GM18498 (cell line): ENCODE data around the gene PRCC.

Experiments
- ATAC-seq: cut with Tn5 transposase; IDR thresholded peaks from one replicate; pipeline ENCODE4 v1.9.1; 2021; ENCODE audit warnings: mild to moderate bottlenecking, moderate library complexity; ENCODE audit not compliant: unreplicated experiment

Gene PRCC

GRCh38 chr1:156795374-156795733, 28.0 kb downstream of the PRCC start:
- no peak for ATAC-seq

- ATAC-seq, result no peak
These were observed 28.5 kb downstream of the PRCC start for GRCh38 chr1:156795787-156796186.

- no peak for ATAC-seq
These were observed 29.2 kb downstream of the PRCC start for GRCh38 chr1:156796340-156797097.

- no peak for ATAC-seq
These were observed 30.0 kb downstream of the PRCC start for GRCh38 chr1:156797212-156797871.

- ATAC-seq, result no peak
These were observed 34.2 kb downstream of the PRCC start for GRCh38 chr1:156801409-156802121.

GRCh38 chr1:156802421-156802935, 35.1 kb downstream of the PRCC start:
- no peak for ATAC-seq

GRCh38 chr1:156803086-156803851, 35.9 kb downstream of the PRCC start:
- ATAC-seq, result no peak

- ATAC-seq, result no peak
These were observed 36.7 kb downstream of the PRCC start for GRCh38 chr1:156804026-156804425.

GRCh38 chr1:156804572-156805243, 37.4 kb downstream of the PRCC start:
- no peak for ATAC-seq

GRCh38 chr1:156805766-156806511, 38.6 kb downstream of the PRCC start:
- ATAC-seq, result no peak

GRCh38 chr1:156806512-156807440, 39.4 kb downstream of the PRCC start:
- ATAC-seq, result no peak

- ATAC-seq, result no peak
These were observed 40.3 kb downstream of the PRCC start for GRCh38 chr1:156807627-156808026.

- ATAC-seq, result no peak
These were observed 41.1 kb downstream of the PRCC start for GRCh38 chr1:156808186-156809030.

- no peak for ATAC-seq
These were observed 41.9 kb downstream of the PRCC start for GRCh38 chr1:156809281-156809680.

GRCh38 chr1:156809711-156810366, 42.5 kb downstream of the PRCC start:
- ATAC-seq, result no peak

- ATAC-seq, result no peak
These were observed 43.8 kb downstream of the PRCC start for GRCh38 chr1:156811168-156811567.

GRCh38 chr1:156812293-156812990, 45.1 kb downstream of the PRCC start:
- ATAC-seq, result no peak
